Smooth muscle cell of the pulmonary artery (primary cell): Measurements from ENCODE around the gene RDH5. TPM values are rescaled to one million over a fixed set of nuclear protein-coding genes. Genes with fewer than 3 reads are reported as not detected.

Experiments used
- total RNA-seq: library from RNA; depleted of rRNA; stranded (reverse); fragments of >200 nt; gene quantifications from 2 replicates; pipeline ENCODE4 v1.2.3, GENCODE V29; 2014

Gene RDH5
- total RNA-seq = 13.8 and 34.9 TPM in 2 replicates

GRCh38 chr12:55720071-55720564 is at the start of gene RDH5:
Gene RDH5, plus strand, starts transcription at chr12:55720393. Its CDS starts 792 bp downstream, at chr12:55721185.

GRCh38 chr12:55707841-55708694 is 12.1 kb upstream of the RDH5 start, which contains the start of gene ITGA7:
Gene ITGA7, minus strand, starts transcription at chr12:55707904. Its CDS starts 222 bp downstream, at chr12:55707682.

GRCh38 chr12:55715833-55716581 is 4.2 kb upstream of the RDH5 start, which contains the start of gene BLOC1S1:
Gene BLOC1S1, plus strand, starts transcription at chr12:55716046. Its CDS starts 6 bp downstream, at chr12:55716052.

GRCh38 chr12:55728939-55729818 is 9.0 kb downstream of the RDH5 start, which contains the start of gene CD63:
Gene CD63, minus strand, starts transcription at chr12:55729009. Its CDS starts 668 bp downstream, at chr12:55728341.

GRCh38 chr12:55742719-55743405 is 22.7 kb downstream of the RDH5 start, which contains the start of gene GDF11:
Gene GDF11, plus strand, starts transcription at chr12:55743122. Its CDS starts 195 bp downstream, at chr12:55743317.

Other genes starting within 250 kb of the RDH5 start
- gene OR6C68, start 228.0 kb upstream of the RDH5 start, total RNA-seq = not detected in 2 replicates
- gene OR6C4, start 170.8 kb upstream of the RDH5 start, total RNA-seq = not detected in 2 replicates
- not detected in 2 replicates for gene OR2AP1, start 147.9 kb upstream of the RDH5 start, total RNA-seq
- not detected in 2 replicates for gene OR10P1, start 83.5 kb upstream of the RDH5 start, total RNA-seq
- 77.4 and 184 TPM in 2 replicates for gene ITGA7, start 12.5 kb upstream of the RDH5 start, total RNA-seq
- 36.1 and 41.2 TPM in 2 replicates for gene BLOC1S1, start 4.3 kb upstream of the RDH5 start, total RNA-seq
- 1,787 and 2,090 TPM in 2 replicates for gene CD63, start 8.6 kb downstream of the RDH5 start, total RNA-seq
- 12.2 and 15.3 TPM in 2 replicates for gene GDF11, start 22.7 kb downstream of the RDH5 start, total RNA-seq
- 44.2 and 48.0 TPM in 2 replicates for gene SARNP, start 97.3 kb downstream of the RDH5 start, total RNA-seq
- gene ORMDL2, start 97.6 kb downstream of the RDH5 start, total RNA-seq = 27.8 and 30.4 TPM in 2 replicates
- gene DNAJC14, start 109.2 kb downstream of the RDH5 start, total RNA-seq = 54.3 and 56.2 TPM in 2 replicates
- gene MMP19, start 122.5 kb downstream of the RDH5 start, total RNA-seq = 5.8 and 16.2 TPM in 2 replicates
- gene PYM1, start 207.5 kb downstream of the RDH5 start, total RNA-seq = 18.1 and 19.2 TPM in 2 replicates
- gene DGKA, start 210.8 kb downstream of the RDH5 start, total RNA-seq = 62.4 and 86.8 TPM in 2 replicates
- 0.65 and 0.76 TPM in 2 replicates for gene PMEL, start 245.6 kb downstream of the RDH5 start, total RNA-seq
- gene CDK2, start 246.4 kb downstream of the RDH5 start, total RNA-seq = 8.9 and 20.2 TPM in 2 replicates